Panc1 (cell line): Measurements from ENCODE around the gene DOCK8.

Experiments used
- POLR2AphosphoS5 ChIP-seq: IDR thresholded peaks from 2 replicates; pipeline ENCODE4 v1.6.1; 2012; ENCODE audit warnings: mild to moderate bottlenecking, low read depth, low read length, moderate library complexity
- SIN3A ChIP-seq: IDR thresholded peaks from 2 replicates; pipeline ENCODE4 v1.6.1; 2012; ENCODE audit warnings: low read depth, mild to moderate bottlenecking, low read length, moderate library complexity, borderline replicate concordance; ENCODE audit not compliant: insufficient read depth
- TF ChIP-seq, protein P1 (sequence below): fragments of 450-650 bp; IDR thresholded peaks from 2 replicates; pipeline ENCODE4 v1.5.1; 2017; ENCODE audit warnings: mild to moderate bottlenecking
- TF ChIP-seq, protein P2 (sequence below), 2 experiments: IDR thresholded peaks; 2 replicates each; pipeline ENCODE4 v1.6.1; 2011 to 2012; ENCODE audit warnings: low read depth in 2 of 2, control low read depth in 1 of 2, low read length in 1 of 2, mild to moderate bottlenecking in 1 of 2, moderate library complexity in 1 of 2; ENCODE audit not compliant: insufficient read depth in 1 of 2

GRCh38 chr9:228929-229695 lies 14.4 kb downstream of the DOCK8 start:
- TF ChIP-seq, protein P1, sequence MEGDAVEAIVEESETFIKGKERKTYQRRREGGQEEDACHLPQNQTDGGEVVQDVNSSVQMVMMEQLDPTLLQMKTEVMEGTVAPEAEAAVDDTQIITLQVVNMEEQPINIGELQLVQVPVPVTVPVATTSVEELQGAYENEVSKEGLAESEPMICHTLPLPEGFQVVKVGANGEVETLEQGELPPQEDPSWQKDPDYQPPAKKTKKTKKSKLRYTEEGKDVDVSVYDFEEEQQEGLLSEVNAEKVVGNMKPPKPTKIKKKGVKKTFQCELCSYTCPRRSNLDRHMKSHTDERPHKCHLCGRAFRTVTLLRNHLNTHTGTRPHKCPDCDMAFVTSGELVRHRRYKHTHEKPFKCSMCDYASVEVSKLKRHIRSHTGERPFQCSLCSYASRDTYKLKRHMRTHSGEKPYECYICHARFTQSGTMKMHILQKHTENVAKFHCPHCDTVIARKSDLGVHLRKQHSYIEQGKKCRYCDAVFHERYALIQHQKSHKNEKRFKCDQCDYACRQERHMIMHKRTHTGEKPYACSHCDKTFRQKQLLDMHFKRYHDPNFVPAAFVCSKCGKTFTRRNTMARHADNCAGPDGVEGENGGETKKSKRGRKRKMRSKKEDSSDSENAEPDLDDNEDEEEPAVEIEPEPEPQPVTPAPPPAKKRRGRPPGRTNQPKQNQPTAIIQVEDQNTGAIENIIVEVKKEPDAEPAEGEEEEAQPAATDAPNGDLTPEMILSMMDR = no peak
- TF ChIP-seq POLR2AphosphoS5 = no peak
- TF ChIP-seq SIN3A = no peak
- TF ChIP-seq, protein P2, sequence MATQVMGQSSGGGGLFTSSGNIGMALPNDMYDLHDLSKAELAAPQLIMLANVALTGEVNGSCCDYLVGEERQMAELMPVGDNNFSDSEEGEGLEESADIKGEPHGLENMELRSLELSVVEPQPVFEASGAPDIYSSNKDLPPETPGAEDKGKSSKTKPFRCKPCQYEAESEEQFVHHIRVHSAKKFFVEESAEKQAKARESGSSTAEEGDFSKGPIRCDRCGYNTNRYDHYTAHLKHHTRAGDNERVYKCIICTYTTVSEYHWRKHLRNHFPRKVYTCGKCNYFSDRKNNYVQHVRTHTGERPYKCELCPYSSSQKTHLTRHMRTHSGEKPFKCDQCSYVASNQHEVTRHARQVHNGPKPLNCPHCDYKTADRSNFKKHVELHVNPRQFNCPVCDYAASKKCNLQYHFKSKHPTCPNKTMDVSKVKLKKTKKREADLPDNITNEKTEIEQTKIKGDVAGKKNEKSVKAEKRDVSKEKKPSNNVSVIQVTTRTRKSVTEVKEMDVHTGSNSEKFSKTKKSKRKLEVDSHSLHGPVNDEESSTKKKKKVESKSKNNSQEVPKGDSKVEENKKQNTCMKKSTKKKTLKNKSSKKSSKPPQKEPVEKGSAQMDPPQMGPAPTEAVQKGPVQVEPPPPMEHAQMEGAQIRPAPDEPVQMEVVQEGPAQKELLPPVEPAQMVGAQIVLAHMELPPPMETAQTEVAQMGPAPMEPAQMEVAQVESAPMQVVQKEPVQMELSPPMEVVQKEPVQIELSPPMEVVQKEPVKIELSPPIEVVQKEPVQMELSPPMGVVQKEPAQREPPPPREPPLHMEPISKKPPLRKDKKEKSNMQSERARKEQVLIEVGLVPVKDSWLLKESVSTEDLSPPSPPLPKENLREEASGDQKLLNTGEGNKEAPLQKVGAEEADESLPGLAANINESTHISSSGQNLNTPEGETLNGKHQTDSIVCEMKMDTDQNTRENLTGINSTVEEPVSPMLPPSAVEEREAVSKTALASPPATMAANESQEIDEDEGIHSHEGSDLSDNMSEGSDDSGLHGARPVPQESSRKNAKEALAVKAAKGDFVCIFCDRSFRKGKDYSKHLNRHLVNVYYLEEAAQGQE (IDR thresholded peaks at IDR 0.05; ENCODE audit: insufficient read depth in 1 of 2, low read depth in 2 of 2, low read length in 1 of 2) = no peak
